OCI-LY1 (cell line): ENCODE data around the gene ADCY2.

Source experiments
- H2AFZ ChIP-seq: fragments of 200-600 bp; sonication (generic), shearing (Covaris generic); 2 replicates; pipeline ENCODE4 v1.6.0; 2014; ENCODE audit warnings: antibody characterized with exemption, mild to moderate bottlenecking, low read length
- H3F3A ChIP-seq: fragments of 200-600 bp; sonication (generic), shearing (Covaris generic); 2 replicates; pipeline ENCODE4 v1.6.0; 2014; ENCODE audit warnings: mild to moderate bottlenecking, antibody characterized with exemption, low read length, moderate library complexity; ENCODE audit not compliant: insufficient read depth
- H3K27ac ChIP-seq: fragments of 200-600 bp; sonication (generic); 2 replicates; pipeline ENCODE4 v1.5.1; 2014; ENCODE audit warnings: low read length, mixed run types, mild to moderate bottlenecking, low read depth; ENCODE audit not compliant: poor library complexity, severe bottlenecking
- H3K27me3 ChIP-seq: fragments of 200-600 bp; sonication (generic); 2 replicates; pipeline ENCODE4 v1.6.0; 2014; ENCODE audit warnings: antibody characterized with exemption, mild to moderate bottlenecking, low read length, moderate library complexity; ENCODE audit not compliant: insufficient read depth
- H3K36me3 ChIP-seq: fragments of 200-600 bp; sonication (generic); 2 replicates; pipeline ENCODE4 v1.6.1; 2014; ENCODE audit warnings: mild to moderate bottlenecking, antibody characterized with exemption, low read length, moderate library complexity, mixed read lengths; ENCODE audit not compliant: insufficient read depth
- H3K4me1 ChIP-seq: fragments of 200-600 bp; sonication (generic); 2 replicates; pipeline ENCODE4 v1.5.1; 2014; ENCODE audit warnings: mild to moderate bottlenecking, low read length, moderate library complexity; ENCODE audit not compliant: insufficient read depth, severe bottlenecking
- H3K4me2 ChIP-seq: fragments of 200-600 bp; sonication (generic), shearing (Covaris generic); 2 replicates; pipeline ENCODE4 v1.6.1; 2014; ENCODE audit warnings: low read length
- H3K4me3 ChIP-seq: fragments of 200-600 bp; sonication (generic); 2 replicates; pipeline ENCODE4 v1.5.1; 2014; ENCODE audit warnings: low read length, low read depth, mild to moderate bottlenecking, mixed read lengths; ENCODE audit not compliant: poor library complexity, severe bottlenecking
- H3K79me2 ChIP-seq: fragments of 200-600 bp; shearing (Covaris generic); 2 replicates; pipeline ENCODE4 v1.6.1; 2016; ENCODE audit warnings: mixed run types, low read length, mixed read lengths; ENCODE audit not compliant: insufficient read depth
- H3K9ac ChIP-seq: fragments of 200-600 bp; sonication (generic), shearing (Covaris generic); 2 replicates; pipeline ENCODE4 v1.6.1; 2014; ENCODE audit warnings: mild to moderate bottlenecking, low read length, mixed read lengths
- H3K9me2 ChIP-seq: fragments of 200-600 bp; sonication (generic), shearing (Covaris generic); 2 replicates; pipeline ENCODE4 v1.6.1; 2014; ENCODE audit warnings: low read depth, mild to moderate bottlenecking, low read length, mixed read lengths
- H3K9me3 ChIP-seq: fragments of 200-600 bp; shearing (Covaris generic); 2 replicates; pipeline ENCODE4 v1.6.1; 2014; ENCODE audit warnings: low read length, mixed read lengths
- H4K20me1 ChIP-seq: fragments of 200-600 bp; sonication (generic), shearing (Covaris generic); 2 replicates; pipeline ENCODE4 v1.6.0; 2016; ENCODE audit warnings: mild to moderate bottlenecking, low read length; ENCODE audit not compliant: insufficient read depth
- EZH2 ChIP-seq: fragments of 200-600 bp; sonication (generic), shearing (Covaris generic); IDR thresholded peaks from 2 replicates; pipeline ENCODE4 v1.8.0; 2017; ENCODE audit warnings: borderline replicate concordance, mixed run types, mild to moderate bottlenecking, antibody characterized with exemption, low read length, moderate library complexity, mixed read lengths
- TF ChIP-seq, protein P1 (sequence below): fragments of 200-600 bp; sonication (generic), shearing (Covaris generic); IDR thresholded peaks from 2 replicates; pipeline ENCODE4 v1.5.1; 2017; ENCODE audit warnings: mild to moderate bottlenecking, antibody characterized with exemption, low read length, moderate library complexity, mixed read lengths

ADCY2 gene

DNA sequence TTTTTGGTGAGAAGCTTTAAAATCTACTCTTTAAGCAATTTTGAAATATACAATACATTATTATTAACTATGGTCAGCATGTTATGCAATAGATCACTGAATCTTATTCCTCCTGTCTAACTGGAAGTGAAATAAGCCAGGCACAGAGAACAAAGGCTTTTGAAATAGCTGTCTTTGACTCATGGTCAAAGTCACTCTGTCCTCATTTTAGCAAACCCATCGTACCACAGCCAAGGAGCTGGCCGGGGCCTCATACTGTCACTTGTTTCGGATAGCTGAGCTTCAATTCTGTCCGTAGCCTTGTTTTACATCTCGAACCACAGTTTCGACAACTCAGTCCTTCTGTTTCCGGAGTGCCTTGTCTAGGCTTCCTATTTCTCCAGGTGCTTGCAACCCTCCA is 19.2 kb downstream of the ADCY2 start:
- H3K9me3 ChIP-seq: no peaks in the 10 kb centered on the region

DNA sequence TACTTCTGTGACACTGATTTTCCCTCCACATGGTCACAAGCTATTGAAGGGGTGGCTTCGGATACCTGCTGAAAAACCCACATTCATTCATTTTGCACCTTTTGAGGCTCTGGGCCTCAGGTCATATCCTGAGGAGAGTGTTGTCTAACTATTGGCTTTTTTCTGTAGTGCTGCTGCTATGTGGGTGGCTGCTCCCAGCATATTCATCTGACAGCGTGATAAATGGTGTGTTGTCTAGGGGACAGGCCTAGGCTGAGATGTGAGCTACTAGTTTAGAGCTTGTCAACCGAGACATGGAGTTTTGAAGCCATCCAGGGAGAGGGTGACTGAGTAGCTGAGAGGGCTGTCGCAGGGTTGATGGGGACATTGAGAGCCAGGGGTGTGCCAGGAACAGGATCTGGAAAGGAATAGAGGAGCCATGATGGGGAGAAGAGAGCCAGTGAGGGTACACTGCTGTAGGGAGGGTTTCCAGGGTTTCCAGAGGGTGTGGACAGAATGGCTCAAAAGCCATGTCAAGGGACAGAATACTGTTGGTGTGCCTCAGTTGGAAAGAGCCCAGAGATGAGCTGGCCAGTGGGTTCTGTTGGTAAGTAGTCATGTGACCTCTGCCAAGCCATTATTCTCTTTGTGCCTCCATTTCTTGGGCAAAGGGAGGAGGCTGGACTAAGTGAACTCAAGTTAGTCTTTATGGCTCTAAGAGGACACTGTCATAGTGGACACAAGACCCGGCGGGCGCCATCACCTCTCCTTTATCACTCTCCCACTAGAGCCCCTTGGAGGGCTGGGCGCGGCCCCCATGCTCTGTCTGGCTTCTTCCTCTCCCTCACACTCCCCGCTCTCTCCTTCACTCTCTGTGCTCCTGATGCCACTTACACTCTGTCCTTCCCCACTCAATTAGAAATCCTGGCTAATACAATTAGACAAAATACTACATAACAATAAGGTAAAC is 19.9 kb downstream of the ADCY2 start:
- Histone ChIP-seq H3K27ac (no peak overlapping the region), H3K4me3 (no peak overlapping the region), H3K4me1 (no peaks in the 10 kb centered on the region), H4K20me1 (no peaks in the 10 kb centered on the region), H3K36me3 (no peaks in the 10 kb centered on the region), H3K9ac (no peak overlapping the region), H3K27me3 (no peaks in the 10 kb centered on the region), H3K79me2 (no peaks in the 10 kb centered on the region), H3F3A (no peaks in the 10 kb centered on the region), H3K9me3 (no peaks in the 10 kb centered on the region), H2AFZ (no peak overlapping the region), H3K9me2 (no peaks in the 10 kb centered on the region), H3K4me2 (no peak overlapping the region)
- no peak for TF ChIP-seq EZH2
- TF ChIP-seq, protein P1, sequence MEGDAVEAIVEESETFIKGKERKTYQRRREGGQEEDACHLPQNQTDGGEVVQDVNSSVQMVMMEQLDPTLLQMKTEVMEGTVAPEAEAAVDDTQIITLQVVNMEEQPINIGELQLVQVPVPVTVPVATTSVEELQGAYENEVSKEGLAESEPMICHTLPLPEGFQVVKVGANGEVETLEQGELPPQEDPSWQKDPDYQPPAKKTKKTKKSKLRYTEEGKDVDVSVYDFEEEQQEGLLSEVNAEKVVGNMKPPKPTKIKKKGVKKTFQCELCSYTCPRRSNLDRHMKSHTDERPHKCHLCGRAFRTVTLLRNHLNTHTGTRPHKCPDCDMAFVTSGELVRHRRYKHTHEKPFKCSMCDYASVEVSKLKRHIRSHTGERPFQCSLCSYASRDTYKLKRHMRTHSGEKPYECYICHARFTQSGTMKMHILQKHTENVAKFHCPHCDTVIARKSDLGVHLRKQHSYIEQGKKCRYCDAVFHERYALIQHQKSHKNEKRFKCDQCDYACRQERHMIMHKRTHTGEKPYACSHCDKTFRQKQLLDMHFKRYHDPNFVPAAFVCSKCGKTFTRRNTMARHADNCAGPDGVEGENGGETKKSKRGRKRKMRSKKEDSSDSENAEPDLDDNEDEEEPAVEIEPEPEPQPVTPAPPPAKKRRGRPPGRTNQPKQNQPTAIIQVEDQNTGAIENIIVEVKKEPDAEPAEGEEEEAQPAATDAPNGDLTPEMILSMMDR: no peak

More for the DNA sequence above, 19.2 kb downstream of the ADCY2 start:
- H3K4me1 ChIP-seq: no peaks in the 10 kb centered on the region
- H3K4me2 ChIP-seq: no peak overlapping the region
- no peaks in the 10 kb centered on the region for H3F3A ChIP-seq
- H3K9me2 ChIP-seq: no peaks in the 10 kb centered on the region
- H3K79me2 ChIP-seq: no peaks in the 10 kb centered on the region
- no peak overlapping the region for H3K4me3 ChIP-seq
- no peaks in the 10 kb centered on the region for H3K27me3 ChIP-seq
- TF ChIP-seq, protein P1: no peak
- TF ChIP-seq EZH2: no peak
- H3K27ac ChIP-seq: no peak overlapping the region
- no peak overlapping the region for H3K9ac ChIP-seq
- H2AFZ ChIP-seq: no peak overlapping the region
- H4K20me1 ChIP-seq: no peaks in the 10 kb centered on the region
- no peaks in the 10 kb centered on the region for H3K36me3 ChIP-seq

DNA sequence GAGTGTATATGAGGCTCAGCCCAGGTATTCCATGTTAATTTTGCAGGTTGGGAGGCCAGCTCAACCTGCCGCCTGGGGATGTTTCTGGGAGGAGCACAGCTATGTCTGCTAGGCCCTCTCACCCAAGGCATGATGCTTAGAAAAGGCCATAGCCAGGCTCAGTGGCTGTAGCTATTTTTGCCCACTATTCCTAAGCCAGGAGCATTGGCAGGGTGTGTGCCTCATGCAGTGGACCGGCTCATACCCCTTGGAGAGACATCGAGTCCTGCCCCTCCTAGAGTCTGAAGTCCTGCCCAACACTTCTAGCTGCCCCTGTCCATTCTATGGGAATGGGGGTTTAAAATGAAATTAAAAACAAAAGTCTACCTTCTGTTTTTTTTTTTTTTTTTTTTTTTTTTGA is 22.3 kb downstream of the ADCY2 start:
- Histone ChIP-seq H3K9me3 (no peaks in the 10 kb centered on the region), H3K36me3 (no peaks in the 10 kb centered on the region), H3K4me2 (no peak overlapping the region), H3F3A (no peaks in the 10 kb centered on the region), H3K9me2 (no peaks in the 10 kb centered on the region), H3K79me2 (no peaks in the 10 kb centered on the region), H3K4me1 (no peaks in the 10 kb centered on the region), H2AFZ (no peak overlapping the region), H4K20me1 (no peaks in the 10 kb centered on the region), H3K9ac (no peak overlapping the region), H3K27me3 (no peaks in the 10 kb centered on the region), H3K27ac (no peak overlapping the region), H3K4me3 (no peak overlapping the region)
- no peak for TF ChIP-seq EZH2
- TF ChIP-seq, protein P1: no peak
